ENCODE data around the gene METTL8. TPM values are rescaled to one million over a fixed set of nuclear protein-coding genes. Genes with fewer than 3 reads are reported as not detected.

METTL8 gene
- total RNA-seq, 2 donors from 2014 or later = 11.0 to 23.1 TPM

- Histone ChIP-seq H3K9me3 (no peaks in the 10 kb centered on the region), H3K4me1 (ENCODE audit: control insufficient read depth in 1 of 2, low read depth in 2 of 2) (peaks cover 3 to 8% of the 10 kb centered on the region in 2 donors), H3K27ac (no peak overlapping the region), H3K27me3 (replicated peaks; ENCODE audit: insufficient read depth) (no peaks in the 10 kb centered on the region), H3K4me3 (no peak overlapping the region), H3K36me3 (no peaks in the 10 kb centered on the region)
- DNase-seq (ENCODE audit: low spot score) = no peak
- no peak for TF ChIP-seq CTCF (IDR thresholded peaks at IDR 0.05)
- no peak for ATAC-seq (ENCODE audit: insufficient number of reproducible peaks, low FRiP score, low read depth)
These were observed 23.2 kb downstream of the METTL8 start for GRCh38 chr2:171410624-171411023.

GRCh38 chr2:171410101-171410500, 23.7 kb downstream of the METTL8 start:
- ATAC-seq (ENCODE audit: insufficient number of reproducible peaks, low FRiP score, low read depth) = no peak
- no peak for DNase-seq (ENCODE audit: low spot score)
- Histone ChIP-seq H3K27ac (no peak overlapping the region), H3K9me3 (no peaks in the 10 kb centered on the region), H3K4me3 (no peak overlapping the region), H3K36me3 (no peaks in the 10 kb centered on the region), H3K27me3 (replicated peaks; ENCODE audit: insufficient read depth) (no peaks in the 10 kb centered on the region), H3K4me1 (ENCODE audit: control insufficient read depth in 1 of 2, low read depth in 2 of 2) (peaks cover 3 to 8% of the 10 kb centered on the region in 2 donors)
- TF ChIP-seq CTCF (IDR thresholded peaks at IDR 0.05) = no peak

GRCh38 chr2:171409436-171409971, 24.3 kb downstream of the METTL8 start:
- H3K36me3 ChIP-seq = no peaks in the 10 kb centered on the region
- peaks cover 3 to 8% of the 10 kb centered on the region in 2 donors for H3K4me1 ChIP-seq (ENCODE audit: control insufficient read depth in 1 of 2, low read depth in 2 of 2)
- H3K27me3 ChIP-seq (replicated peaks; ENCODE audit: insufficient read depth) = no peaks in the 10 kb centered on the region
- H3K27ac ChIP-seq = no peak overlapping the region
- H3K9me3 ChIP-seq = no peaks in the 10 kb centered on the region
- no peak for TF ChIP-seq CTCF (IDR thresholded peaks at IDR 0.05)
- DNase-seq (ENCODE audit: low spot score) = no peak
- no peak for ATAC-seq (ENCODE audit: insufficient number of reproducible peaks, low FRiP score, low read depth)
- peak overlapping the region; percentile 39 for H3K4me3 ChIP-seq

- peaks cover 3 to 8% of the 10 kb centered on the region in 2 donors for H3K4me1 ChIP-seq (ENCODE audit: control insufficient read depth in 1 of 2, low read depth in 2 of 2)
- no peaks in the 10 kb centered on the region for H3K36me3 ChIP-seq
- H3K9me3 ChIP-seq = no peaks in the 10 kb centered on the region
- no peak for DNase-seq (ENCODE audit: low spot score)
- H3K27ac ChIP-seq = no peak overlapping the region
- H3K27me3 ChIP-seq (replicated peaks; ENCODE audit: insufficient read depth) = no peaks in the 10 kb centered on the region
- H3K4me3 ChIP-seq = no peak overlapping the region
- ATAC-seq (ENCODE audit: insufficient number of reproducible peaks, low FRiP score, low read depth) = no peak
- TF ChIP-seq CTCF (IDR thresholded peaks at IDR 0.05) = no peak
These were observed 26.1 kb downstream of the METTL8 start for GRCh38 chr2:171407676-171408044.

- Histone ChIP-seq H3K4me3 (no peak overlapping the region), H3K9me3 (no peaks in the 10 kb centered on the region), H3K27me3 (replicated peaks; ENCODE audit: insufficient read depth) (no peaks in the 10 kb centered on the region), H3K36me3 (no peaks in the 10 kb centered on the region), H3K4me1 (ENCODE audit: control insufficient read depth in 1 of 2, low read depth in 2 of 2) (peaks cover 3 to 8% of the 10 kb centered on the region in 2 donors), H3K27ac (no peak overlapping the region)
- TF ChIP-seq CTCF (IDR thresholded peaks at IDR 0.05) = no peak
- DNase-seq (ENCODE audit: low spot score) (no peak), ATAC-seq (ENCODE audit: insufficient number of reproducible peaks, low FRiP score, low read depth) (no peak)
These were observed 26.6 kb downstream of the METTL8 start for GRCh38 chr2:171407030-171407675.
